Endometrium (tissue), 2 donors: ENCODE measurements around the gene ATL2.
"Not testable (repeated sequence)": the region's sequence is repeated elsewhere in the genome, so short reads cannot be mapped to it uniquely, and the experiment has no call there.

Experiments used
- FAIRE-seq: peaks from 2 replicates; lab custom pipeline; 2012; peaks lifted over from hg19 to GRCh38; lab: Jason Lieb, UNC
- donor health status: control.
- donor health status: control.

ATL2 gene

DNA sequence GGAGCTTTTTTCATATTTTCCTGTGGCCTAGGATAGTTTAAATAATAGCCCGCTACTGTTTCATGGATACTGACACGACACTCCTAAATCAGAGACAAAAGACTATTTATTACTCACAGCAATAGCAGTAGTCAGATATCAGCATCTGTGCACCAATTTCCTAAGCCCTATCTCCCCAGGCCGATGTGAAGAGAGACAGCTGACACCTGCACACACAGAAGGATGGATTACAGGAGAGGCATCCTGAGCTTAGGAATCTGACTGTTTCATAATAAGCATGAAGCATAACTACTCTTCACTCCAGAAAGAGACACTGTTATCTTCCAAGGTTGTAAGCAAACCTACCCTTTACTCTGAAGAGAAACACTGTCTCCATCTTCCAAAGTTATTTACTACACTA is 105.4 kb downstream of the ATL2 start:
- no peak for FAIRE-seq

- no peak for FAIRE-seq
Measured at GRCh38 chr2:38269421-38269820, 107.7 kb downstream of the ATL2 start.

DNA sequence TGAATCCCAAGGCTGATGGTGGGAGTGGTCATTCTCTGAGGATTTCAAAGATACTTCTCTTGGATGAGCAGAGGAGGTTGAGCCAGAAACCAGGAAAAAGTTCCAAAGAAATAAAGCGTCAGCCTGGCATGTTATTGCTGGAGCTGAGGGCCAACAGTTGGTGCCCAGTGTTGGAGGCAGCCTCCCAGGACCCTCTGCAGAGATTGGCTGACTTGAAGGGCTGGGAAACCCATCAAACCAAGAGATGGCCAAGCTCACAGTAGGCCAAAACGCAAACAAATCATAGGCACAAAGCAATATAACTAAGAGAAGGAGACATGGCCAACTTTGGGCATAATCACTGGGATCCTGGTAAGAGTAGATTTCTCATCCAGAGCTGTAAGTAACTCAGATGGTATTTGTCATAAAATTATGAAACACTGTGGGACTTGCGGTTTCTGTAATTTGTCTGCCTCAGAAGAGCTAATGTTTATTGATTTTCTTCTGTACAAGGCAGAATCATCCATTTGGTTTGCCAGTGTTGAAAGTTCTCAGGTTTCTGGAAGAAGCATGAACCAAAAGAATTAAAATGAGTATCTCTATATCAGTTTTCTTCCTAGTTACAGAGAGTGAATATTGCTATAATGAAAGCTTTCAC is 108.3 kb downstream of the ATL2 start:
- no peak for FAIRE-seq

GRCh38 chr2:38268001-38268400 is 109.1 kb downstream of the ATL2 start:
- no peak for FAIRE-seq

DNA sequence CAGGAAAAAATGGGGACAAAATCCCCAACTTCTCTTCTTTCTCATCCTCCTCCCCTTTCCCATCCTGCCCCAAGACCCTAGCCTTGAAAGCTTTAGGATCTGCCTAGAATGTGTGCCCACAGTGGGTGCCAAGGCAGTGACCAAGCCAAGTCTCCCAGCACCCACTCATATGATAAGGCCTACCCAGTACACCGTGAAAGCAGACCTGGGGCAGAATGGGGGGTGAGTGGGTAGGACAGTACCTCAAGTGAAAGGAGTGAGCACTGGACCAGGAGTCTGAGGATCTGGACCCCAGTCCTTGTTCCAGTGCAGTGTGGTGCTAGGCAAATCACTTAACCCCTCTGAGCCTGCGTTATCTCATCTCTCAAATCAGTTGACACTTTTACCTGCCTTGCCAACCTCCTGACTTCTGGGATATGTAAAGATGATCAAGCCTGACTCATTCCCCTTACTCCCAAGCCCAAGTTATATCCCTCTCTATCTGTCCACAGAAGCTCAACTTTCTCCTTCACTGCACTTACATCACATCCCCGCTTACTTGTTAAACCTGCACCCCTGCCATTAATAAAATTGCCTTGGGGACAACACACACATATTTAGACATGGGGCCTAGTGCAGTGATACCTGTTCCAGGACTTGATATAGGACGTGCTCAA is 109.7 kb downstream of the ATL2 start:
- no peak for FAIRE-seq

DNA sequence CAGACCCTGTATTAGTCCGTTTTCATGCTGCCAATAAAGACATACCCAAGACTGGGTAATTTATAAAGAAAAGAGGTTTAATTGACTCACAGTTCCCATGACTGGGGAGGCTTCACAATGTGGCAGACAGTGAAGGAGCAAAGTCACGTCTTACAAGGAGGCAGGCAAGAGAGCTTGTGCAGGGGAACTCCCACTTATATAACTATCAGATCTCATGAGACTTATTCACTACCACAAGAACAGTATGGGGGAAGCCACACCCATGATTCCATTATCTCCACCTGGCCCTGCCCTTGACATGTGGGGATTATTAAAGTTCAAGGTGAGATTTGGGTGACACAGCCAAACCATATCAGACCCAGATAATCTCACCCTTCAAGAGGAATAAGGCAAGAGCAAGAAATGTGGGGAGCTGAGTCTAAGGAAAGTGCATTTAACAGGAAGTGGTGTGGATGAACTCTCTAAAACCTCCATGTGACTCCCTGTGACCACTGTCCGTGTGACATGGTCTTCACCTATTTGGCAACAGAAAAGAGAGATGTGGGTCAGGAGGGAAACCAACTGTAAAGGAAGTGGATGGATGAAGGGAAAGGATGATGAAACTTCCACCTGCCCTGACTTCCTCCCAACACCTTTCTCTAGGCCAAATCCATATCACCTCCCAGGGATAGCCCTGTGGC is 110.6 kb downstream of the ATL2 start:
- no peak for FAIRE-seq

DNA sequence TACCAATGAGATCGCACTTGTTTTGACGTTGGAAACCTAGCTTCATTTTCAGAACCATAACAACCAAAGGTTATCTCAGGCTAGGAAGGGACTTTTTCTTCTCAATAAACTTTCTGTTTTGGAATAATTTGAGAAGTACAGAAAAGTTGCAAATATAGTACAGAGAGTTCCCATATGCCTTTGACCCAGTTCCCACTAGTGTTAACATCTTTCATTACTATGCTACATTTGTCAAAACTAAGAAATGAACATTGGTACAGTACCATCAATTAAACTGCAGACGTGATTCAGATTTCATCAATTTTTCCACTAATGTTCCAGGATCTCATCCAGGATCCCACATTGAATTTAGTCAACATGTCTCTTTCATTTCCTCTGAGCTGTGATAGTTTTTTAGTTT is 111.6 kb downstream of the ATL2 start:
- FAIRE-seq, result no peak

DNA sequence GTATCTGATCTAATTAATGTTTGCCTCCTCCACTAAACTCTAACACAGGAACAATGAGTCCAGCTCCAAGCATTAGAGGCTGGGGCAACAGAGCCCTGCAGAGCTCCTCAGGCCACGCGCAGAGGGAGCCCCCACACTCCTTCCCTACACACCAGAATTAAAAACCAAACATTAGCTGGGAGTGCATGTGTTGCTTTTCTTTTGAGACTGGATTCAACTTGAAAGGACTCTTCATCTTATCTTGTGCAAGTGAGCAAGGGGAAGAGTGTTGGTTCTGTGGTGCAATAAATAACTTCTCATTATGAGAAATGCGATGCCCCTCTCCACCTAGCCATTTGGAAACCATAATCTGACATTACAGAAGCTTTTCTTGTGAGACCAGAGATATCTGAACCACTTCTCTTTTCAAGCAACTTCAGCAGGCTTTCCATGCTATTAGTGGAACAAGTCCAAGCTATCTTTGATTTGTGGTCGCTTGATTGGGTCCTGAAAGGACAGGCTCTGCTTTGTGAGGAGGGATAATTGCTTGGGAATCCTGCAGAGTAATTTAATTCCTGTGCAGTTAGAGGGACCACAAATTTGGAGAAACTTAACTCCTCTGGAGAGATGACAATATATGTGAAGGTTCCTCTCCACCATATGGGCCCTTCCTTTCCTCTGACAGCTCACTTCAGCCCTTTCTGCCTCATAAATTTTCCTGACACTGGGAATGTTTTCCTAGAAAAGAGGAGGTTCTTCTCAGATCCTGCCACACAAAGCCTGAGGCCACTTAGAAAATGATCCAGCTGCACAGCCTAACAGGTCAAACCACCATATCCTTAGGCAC is 112.5 kb downstream of the ATL2 start:
- no peak for FAIRE-seq

DNA sequence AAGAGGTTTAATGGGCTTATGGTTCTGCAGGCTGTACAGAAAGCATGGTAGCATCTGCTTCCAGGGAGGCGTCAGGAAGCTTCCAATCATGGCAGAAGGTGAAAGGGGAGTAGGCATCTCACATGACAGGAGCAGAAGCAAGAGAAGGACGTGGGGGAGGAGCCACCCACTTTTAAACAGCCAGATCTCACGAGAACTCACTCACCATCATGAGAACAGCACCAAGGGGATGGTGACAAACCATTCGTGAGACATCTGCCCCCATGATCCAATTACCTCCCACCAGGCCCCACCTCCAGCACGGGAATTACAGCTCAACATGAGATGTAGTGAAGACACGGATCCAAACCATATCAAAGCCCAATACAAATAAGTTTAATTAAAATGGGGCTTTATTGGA is 113.8 kb downstream of the ATL2 start:
- no peak for FAIRE-seq

DNA sequence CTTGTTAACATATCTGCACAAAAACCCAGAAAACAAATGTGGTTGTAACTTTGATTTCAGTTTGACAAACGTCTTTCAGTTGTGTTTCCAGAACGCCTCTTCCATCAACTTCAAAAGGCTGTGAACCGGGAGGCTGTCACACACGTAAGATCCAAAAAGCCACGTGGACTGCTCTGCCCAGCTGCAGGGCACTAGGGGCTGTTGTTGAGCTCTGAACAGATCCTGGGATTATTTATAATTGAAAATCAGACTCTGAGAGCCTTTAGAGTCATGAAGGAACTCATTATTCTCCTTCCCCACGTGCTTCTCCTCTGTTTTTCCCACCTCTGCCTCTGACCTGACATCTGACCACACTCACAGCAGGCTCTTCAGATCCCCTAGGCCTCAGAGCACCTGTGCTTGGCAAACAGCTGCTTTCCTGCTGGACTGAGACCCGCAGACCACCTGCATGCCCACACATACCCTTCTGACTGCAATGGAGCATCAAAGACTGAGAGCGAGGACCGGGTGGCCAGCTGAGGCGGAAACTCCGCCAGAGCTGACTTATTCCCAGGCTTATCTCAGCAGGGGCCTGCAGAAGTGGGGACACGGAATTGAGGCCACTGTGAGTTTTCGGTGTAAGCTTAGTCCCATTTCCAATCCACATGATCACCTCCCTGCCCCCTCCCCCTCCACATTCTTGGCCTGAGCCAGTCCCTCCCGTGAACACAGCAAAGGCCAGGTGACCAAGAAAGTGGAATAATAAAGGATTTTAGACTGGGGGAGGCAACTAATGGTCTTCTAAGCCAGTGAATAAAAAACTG is 114.8 kb downstream of the ATL2 start:
- FAIRE-seq, result no peak

DNA sequence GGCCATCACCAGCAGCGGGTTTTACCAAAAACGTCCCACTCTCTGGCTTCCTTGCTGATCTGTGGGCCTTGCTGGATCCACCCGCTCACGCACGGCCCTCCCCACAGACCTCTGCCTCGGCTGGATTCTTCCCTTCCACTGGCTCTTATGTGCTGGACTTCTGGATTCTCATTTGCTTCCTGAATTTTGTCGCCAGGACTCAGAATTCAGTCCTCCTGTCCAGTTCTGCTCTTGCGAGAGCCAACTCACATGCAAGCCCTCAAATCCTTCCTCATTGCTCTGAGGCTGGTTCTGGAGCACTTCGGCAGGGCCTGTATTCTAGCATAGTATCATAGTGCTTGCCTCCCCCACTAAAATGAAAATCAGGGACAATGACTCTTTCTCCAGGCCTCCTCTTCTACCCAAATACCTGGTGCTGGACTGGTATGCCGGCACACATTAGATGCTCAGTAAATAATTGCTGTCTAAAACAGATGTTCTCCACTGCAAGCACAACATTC is 115.5 kb downstream of the ATL2 start:
- FAIRE-seq, result no peak

DNA sequence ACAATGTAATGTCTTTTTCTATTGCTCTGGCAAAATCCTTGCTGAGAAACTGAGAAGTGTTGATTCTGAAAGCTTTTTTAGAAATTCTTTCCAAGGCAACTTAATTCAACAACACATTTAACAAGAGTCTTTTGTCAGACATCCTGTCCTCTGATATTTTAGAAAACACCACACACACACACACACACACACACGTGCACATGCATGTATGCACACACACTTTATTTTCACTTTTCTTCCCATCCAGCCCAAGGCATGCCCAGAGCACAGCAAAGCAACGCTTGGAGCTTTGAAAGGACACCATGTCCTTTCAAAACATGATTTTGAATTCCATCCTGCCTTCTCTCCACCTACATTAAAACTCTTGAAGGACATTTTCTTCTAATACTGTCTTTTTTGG is 116.1 kb downstream of the ATL2 start:
- FAIRE-seq, result no peak

- FAIRE-seq, result no peak
Measured at GRCh38 chr2:38260469-38260868, 116.6 kb downstream of the ATL2 start.

DNA sequence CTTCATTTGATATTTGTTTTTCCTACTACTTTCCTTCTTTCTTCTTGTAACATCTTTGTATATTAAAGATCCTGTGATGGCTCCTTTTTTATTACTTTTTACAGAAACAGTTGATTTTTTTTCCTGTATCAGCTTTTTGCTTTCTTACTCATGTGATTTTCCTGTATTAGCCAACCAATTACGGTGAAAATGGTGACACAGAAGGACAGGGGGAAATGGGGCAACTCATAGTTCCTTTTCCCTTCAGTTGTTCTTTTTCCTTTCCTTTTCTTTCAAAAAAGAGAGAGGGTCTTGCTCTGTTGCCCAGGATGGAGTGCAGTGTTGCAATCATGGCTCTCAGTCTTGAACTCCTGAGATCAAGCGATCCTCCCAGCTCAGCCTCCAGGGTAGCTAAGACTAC is 117.8 kb downstream of the ATL2 start:
- no peak for FAIRE-seq

GRCh38 chr2:38257680-38258079 is 119.4 kb downstream of the ATL2 start:
- not testable (repeated sequence) for FAIRE-seq

- no peak for FAIRE-seq
Measured at GRCh38 chr2:38256610-38257009, 120.5 kb downstream of the ATL2 start.

DNA sequence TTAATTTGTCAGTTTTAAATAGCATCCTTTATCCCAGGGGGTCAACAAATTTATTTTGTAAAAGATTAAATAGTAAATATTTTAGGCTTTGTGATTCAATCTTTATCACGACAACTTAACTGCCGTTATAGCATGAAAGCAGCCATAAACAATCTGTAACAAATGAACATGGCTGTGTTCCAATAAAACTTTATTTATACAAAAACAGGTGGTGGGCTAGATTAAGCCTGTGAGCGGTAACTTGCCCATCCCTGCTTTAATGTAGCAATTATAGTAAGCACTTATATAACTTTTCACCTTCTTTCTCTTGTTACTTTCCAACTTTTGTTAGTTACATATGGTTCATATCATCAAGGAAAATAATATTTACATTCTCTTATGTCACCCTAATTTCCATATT is 121.9 kb downstream of the ATL2 start:
- FAIRE-seq, result no peak

- FAIRE-seq, result no peak
Measured at GRCh38 chr2:38254796-38255195, 122.3 kb downstream of the ATL2 start.

- FAIRE-seq, result no peak
Measured at GRCh38 chr2:38251940-38252339, 125.1 kb downstream of the ATL2 start.

DNA sequence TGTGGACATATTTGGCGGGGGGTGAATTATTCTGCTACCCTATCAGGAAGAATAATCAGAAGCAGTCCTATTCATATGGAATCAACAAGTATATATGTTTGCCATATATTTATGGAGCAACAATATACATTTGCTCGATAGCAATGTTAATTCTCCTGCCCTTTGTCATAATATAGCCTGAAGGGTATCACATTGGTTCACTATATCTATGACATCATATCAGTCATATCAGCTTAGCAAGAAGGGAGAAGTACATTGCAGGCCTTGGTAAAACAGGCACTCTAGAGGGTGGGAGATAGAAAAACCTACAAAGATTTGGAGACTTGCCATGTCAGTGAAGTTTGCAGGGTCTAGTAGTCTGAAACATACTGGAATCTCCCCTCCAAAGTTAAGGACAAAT is 128.4 kb downstream of the ATL2 start:
- FAIRE-seq, result no peak

- no peak for FAIRE-seq
Measured at GRCh38 chr2:38248255-38248654, 128.8 kb downstream of the ATL2 start.

DNA sequence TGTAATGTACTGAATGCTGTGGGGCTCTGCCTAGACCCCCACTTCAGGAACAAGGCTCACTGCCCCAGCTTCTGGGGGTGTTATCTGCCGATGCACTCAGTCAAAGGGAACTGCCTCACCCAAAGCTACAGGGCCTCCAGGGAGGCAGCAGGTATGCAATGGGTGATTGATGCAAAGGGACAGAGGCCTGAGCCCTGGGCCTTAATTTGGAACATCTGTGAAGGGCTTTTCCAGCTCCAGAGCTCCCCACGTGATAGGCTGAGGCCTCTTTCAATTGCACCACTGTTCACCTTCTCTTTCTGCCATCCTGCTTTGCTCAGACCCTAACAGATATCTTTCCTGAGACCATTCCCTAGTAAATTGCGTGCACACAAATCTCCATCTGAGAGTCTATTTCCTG is 131.0 kb downstream of the ATL2 start:
- FAIRE-seq, result no peak
